Right lobe of liver (tissue), 6 donors: ENCODE measurements around the gene PREX1. TPM values are rescaled to one million over a fixed set of nuclear protein-coding genes. Genes with fewer than 3 reads are reported as not detected.

Experiments used
- ATAC-seq, 4 donors: fragments of 200-7000 bp; cut with Tn5 transposase; one replicate each; pipeline ENCODE4 v1.9.1; 2020; ENCODE audit warnings: mild to moderate bottlenecking in 4 of 4, moderate library complexity in 4 of 4
- DNase-seq, 3 donors: peaks; one replicate each; pipeline ENCODE4 v3.0.0-alpha.2; 2020
- H3K27ac ChIP-seq, 3 donors: fragments of 200-600 bp; one replicate each; pipeline ENCODE4 v1.8.0; 2022
- H3K27me3 ChIP-seq, 2 donors: fragments of 200-600 bp; one replicate each; pipeline ENCODE4 v1.8.0; 2022
- H3K36me3 ChIP-seq, 4 donors: fragments of 200-600 bp; sonication (generic) in 1 of 4; one replicate each; pipeline versions ENCODE4 v1.5.1 to v1.8.0; 2017 to 2022; ENCODE audit warnings: control low read depth in 1 of 4
- H3K4me1 ChIP-seq, 4 donors: fragments of 200-600 bp; sonication (generic) in 1 of 4; one replicate each; pipeline versions ENCODE4 v1.5.1 to v1.8.0; 2017 to 2022; ENCODE audit warnings: control low read depth in 1 of 4
- H3K4me3 ChIP-seq, 3 donors: fragments of 200-600 bp; one replicate each; pipeline ENCODE4 v1.8.0; 2022
- H3K9me3 ChIP-seq, 4 donors: fragments of 200-600 bp; sonication (generic) in 1 of 4; one replicate each; pipeline versions ENCODE4 v1.5.1 to v1.8.0; 2017 to 2022; ENCODE audit warnings: control low read depth in 1 of 4
- CTCF ChIP-seq, 4 donors: fragments of 200-600 bp in 3 of 4; fragments of 450-650 bp in 1 of 4; IDR thresholded peaks; one replicate each; pipeline versions ENCODE4 v1.5.1 to v1.8.0; 2016 to 2022; ENCODE audit warnings: antibody characterized with exemption in 4 of 4, mild to moderate bottlenecking in 2 of 4
- POLR2A ChIP-seq: fragments of 450-650 bp; IDR thresholded peaks from one replicate; pipeline ENCODE4 v1.6.1; 2017; ENCODE audit warnings: antibody characterized with exemption, mild to moderate bottlenecking
- WGBS: methylation state at CpG from one replicate; pipeline ENCODE4 v1.1.6; 2018; ENCODE audit warnings: low coverage, low lambda C conversion rate; ENCODE audit not compliant: insufficient coverage; ENCODE audit errors: missing lambda C conversion rate; 5-methylcytosine and 5-hydroxymethylcytosine counted together
- intact Hi-C, 2 donors: fragments of 100-400 bp; cut with DNase I; formaldehyde crosslinking; loops; one replicate each; pipeline versions ENCODE4 v1.11.2 to v1.14.1; 2022
- total RNA-seq, 6 experiments: library from RNA; depleted of rRNA in 2 of 6; stranded (reverse); fragments of >200 nt in 2 of 6; fragmentation: NEBNext Ultra II Directional in 3 of 6; extraction: Animal tissue kit (Norgen Biotek cat#: 25700) in 3 of 6; gene quantifications; one replicate each; pipeline versions ENCODE4 v1.1.0 to v1.2.4, GENCODE V29; 2016 to 2023
- donor health status: DM: no; HTN: yes; CAD: no.
- donor health status: DM: no; HTN: no; CAD: no.
- donor health status: DM: no; HTN: no; CAD: no.
- donor health status: DM: no; HTN: yes; CAD: no.
- donor health status: DM: no; HTN: yes; CAD: no.

PREX1 gene
- total RNA-seq, 6 experiments from 2014 or later: 4.4 to 11.1 (median 8.7) TPM

- H3K27me3 ChIP-seq: no peaks in the 10 kb centered on the region
Observed at GRCh38 chr20:48631114-48632016, 196.4 kb downstream of the PREX1 start.

GRCh38 chr20:48630342-48631075 is 197.3 kb downstream of the PREX1 start:
- ATAC-seq (no peak), DNase-seq (peak in 1 of 3 donors; percentile 34)
- H3K27ac ChIP-seq: no peak overlapping the region
- H3K9me3 ChIP-seq: no peaks in the 10 kb centered on the region
- 89% methylated on average over 3 of the region's 18 CpGs for WGBS
- H3K36me3 ChIP-seq: peaks cover 0 to 3% (median 0%) of the 10 kb centered on the region in 4 donors
- no peaks in the 10 kb centered on the region for H3K27me3 ChIP-seq
- intact Hi-C loops: no loop called here
- no peak overlapping the region for H3K4me3 ChIP-seq
- no peaks in the 10 kb centered on the region for H3K4me1 ChIP-seq
- TF ChIP-seq CTCF (IDR thresholded peaks at IDR 0.05) (no peak), POLR2A (no peak)

More at GRCh38 chr20:48631114-48632016, 196.4 kb downstream of the PREX1 start:
- H3K4me1 ChIP-seq: no peaks in the 10 kb centered on the region
- H3K36me3 ChIP-seq: peaks cover 0 to 3% (median 0%) of the 10 kb centered on the region in 4 donors
- ATAC-seq (no peak), DNase-seq (no peak)
- intact Hi-C loops: no loop called here
- TF ChIP-seq CTCF (IDR thresholded peaks at IDR 0.05) (no peak), POLR2A (no peak)
- H3K27ac ChIP-seq: no peak overlapping the region
- WGBS: 85% methylated on average over 13 of the region's 16 CpGs
- no peak overlapping the region for H3K4me3 ChIP-seq
- H3K9me3 ChIP-seq: no peaks in the 10 kb centered on the region

- no peaks in the 10 kb centered on the region for H3K27me3 ChIP-seq
- ATAC-seq: no peak
- H3K4me3 ChIP-seq: no peak overlapping the region
- intact Hi-C loops: loop anchor here in 1 of 2 donors (5.0 kb wide), 1 partner anchor 963 kb away; no protein-coding TSS in a partner anchor
- H3K36me3 ChIP-seq: peaks cover 0 to 3% (median 0%) of the 10 kb centered on the region in 4 donors
- TF ChIP-seq POLR2A (no peak), CTCF (IDR thresholded peaks at IDR 0.05) (no peak)
- DNase-seq: peak in 1 of 3 donors; percentile 23
- H3K9me3 ChIP-seq: no peaks in the 10 kb centered on the region
- no peak overlapping the region for H3K27ac ChIP-seq
- H3K4me1 ChIP-seq: no peaks in the 10 kb centered on the region
- whole genome bisulfite sequencing: 80% methylated on average over 1 of the region's 9 CpGs
Observed at GRCh38 chr20:48629960-48630315, 197.9 kb downstream of the PREX1 start.

DNA sequence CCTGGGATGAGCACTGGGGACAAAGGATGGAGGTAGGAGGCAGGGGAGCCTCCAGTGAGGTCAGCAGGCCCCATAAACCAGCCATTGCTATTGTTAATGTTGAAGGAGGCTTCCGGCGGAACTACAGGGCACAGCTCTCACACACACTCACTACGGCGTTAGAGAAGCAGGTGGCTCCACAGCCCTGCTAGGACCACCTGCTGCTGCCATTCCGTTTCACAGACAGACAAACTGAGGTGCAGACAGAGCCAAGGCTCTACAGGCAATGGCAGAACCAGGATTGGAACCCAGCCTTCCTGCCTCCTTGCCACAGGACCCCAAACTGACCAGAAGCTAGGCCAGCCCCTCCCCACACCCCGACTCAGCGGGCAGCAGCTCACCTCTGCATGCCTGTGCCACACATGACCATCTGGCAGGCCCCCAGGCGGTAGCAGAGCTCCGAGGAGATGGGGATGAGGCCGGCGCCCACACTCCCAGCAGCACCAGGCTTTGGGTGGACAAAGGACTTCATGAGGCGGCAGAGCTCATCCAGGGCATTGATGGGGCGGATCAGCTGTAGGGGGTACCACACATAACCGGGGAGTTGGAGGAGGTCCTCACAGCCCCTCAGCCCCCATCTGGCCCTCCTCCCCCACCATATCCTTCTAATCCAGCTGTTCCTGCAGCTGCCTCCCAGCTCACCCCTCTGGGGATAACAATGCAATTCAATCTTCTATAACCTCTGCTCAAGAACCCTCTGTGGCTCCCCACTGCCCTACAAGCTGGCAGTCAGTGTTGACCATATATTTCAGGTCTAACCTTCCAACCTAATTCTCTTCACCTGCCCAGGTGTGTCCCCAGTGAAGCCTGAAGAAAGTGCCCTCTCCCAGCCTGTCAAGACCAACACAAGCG is 198.5 kb downstream of the PREX1 start:
- no peaks in the 10 kb centered on the region for H3K27me3 ChIP-seq
- intact Hi-C loops: loop anchor here in 1 of 2 donors (5.0 kb wide), 1 partner anchor 962 kb away; no protein-coding TSS in a partner anchor
- DNase-seq: peak in 1 of 3 donors; percentile 42
- no peak overlapping the region for H3K27ac ChIP-seq
- H3K9me3 ChIP-seq: no peaks in the 10 kb centered on the region
- 50% methylated on average over 2 of the region's 15 CpGs for WGBS
- ATAC-seq: no peak
- no peaks in the 10 kb centered on the region for H3K4me1 ChIP-seq
- no peak overlapping the region for H3K4me3 ChIP-seq
- TF ChIP-seq POLR2A (no peak), CTCF (IDR thresholded peaks at IDR 0.05) (no peak)
- peaks cover 0 to 3% (median 0%) of the 10 kb centered on the region in 4 donors for H3K36me3 ChIP-seq
